ENCODE results near the gene HSPB6.
"Not testable (repeated sequence)": the region's sequence is repeated elsewhere in the genome, so short reads cannot be mapped to it uniquely, and the experiment has no call there.

Gene HSPB6

DNA sequence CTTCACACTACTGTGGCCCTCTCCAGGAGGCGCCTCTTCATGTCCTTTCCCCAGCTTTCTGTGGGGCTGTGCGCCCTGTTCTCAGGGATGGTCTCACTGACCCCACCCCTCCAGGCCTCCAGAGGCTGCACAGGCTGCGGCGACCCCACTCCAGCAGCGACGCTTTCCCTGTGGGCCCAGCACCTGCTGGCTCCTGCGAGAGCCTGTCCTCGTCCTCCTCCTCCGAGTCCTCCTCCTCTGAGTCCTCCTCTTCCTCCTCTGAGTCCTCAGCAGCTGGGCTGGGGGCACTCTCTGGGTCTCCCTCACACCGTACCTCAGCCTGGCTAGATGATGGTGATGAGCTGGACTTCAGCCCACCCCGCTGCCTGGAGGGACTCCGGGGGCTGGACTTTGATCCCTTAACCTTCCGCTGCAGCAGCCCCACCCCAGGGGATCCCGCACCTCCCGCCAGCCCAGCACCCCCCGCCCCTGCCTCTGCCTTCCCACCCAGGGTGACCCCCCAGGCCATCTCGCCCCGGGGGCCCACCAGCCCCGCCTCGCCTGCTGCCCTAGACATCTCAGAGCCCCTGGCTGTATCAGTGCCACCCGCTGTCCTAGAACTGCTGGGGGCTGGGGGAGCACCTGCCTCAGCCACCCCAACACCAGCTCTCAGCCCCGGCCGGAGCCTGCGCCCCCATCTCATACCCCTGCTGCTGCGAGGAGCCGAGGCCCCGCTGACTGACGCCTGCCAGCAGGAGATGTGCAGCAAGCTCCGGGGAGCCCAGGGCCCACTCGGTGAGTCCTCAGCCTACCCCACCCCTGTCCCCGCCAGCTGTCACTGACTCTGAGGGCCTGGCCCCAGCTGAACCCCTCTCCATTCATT, 29.7 kb upstream of the HSPB6 start:
- DNase-seq: no peak

DNA sequence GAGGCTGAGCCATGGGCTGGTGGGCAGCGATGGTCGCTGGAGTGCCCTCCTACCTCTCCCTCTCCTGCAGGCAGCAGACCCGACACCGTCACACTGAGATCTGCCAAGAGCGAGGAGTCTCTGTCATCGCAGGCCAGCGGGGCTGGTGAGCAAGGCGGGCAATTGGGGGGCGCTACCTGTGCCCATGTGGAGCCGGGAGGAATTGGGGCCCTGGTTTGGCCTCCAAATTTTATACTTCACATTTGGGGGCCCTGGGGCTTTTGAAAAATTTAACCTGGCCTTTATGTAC, 28.5 kb upstream of the HSPB6 start:
- no peak for DNase-seq

DNA sequence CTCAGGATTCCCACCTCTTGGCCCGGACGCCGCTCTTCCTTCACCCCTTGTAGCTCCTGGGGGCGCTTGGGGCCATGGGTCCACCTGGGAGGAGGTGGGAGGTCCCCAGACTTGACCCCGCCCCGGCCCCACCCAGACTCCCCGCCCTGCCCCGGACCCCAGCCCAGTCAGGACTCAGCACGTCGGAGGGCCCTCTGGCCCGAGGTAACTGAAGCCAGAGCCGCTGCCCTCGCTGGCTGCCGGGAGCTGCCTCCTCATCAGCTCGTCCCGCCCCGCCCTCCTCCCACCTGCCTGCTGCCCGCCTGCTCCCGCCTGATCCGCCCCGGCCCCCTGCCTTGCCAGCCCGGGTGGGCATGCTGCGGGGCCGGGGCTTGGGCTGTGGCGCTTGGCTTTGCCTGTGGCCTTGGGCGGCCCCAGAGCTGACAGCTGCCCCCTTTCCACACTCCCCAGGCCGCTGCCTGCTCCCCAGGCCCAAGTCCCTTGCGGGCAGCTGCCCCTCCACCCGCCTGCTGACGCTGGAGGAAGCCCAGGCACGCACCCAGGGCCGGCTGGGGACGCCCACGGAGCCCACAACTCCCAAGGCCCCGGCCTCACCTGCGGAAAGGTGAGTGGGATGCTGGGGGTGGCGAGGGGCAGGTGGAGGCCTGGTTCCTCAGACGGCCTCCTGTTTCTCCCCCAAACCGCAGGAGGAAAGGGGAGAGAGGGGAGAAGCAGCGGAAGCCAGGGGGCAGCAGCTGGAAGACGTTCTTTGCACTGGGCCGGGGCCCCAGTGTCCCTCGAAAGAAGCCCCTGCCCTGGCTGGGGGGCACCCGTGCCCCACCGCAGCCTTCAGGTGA, 27.9 kb upstream of the HSPB6 start:
- DNase-seq: no peak

- no peak for DNase-seq
These were observed 26.9 kb upstream of the HSPB6 start for GRCh38 chr19:35783469-35784434.

DNA sequence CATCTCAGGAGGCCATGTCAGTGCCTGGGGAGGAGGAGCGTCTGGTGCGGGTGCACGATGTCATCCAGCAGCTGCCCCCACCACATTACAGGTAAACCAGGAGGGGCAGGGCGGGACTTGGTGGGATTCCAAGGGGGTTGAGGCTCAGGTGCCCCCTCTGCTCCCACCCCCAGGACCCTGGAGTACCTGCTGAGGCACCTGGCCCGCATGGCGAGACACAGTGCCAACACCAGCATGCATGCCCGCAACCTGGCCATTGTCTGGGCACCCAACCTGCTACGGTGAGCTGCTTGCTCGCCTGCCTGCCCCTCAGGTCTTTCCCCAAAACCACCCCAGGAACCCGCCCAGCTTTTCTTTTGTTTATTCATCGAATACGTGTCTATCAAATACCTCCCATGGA, 25.8 kb upstream of the HSPB6 start:
- DNase-seq: no peak

GRCh38 chr19:35781650-35782049, 24.8 kb upstream of the HSPB6 start:
- DNase-seq: no peak

DNA sequence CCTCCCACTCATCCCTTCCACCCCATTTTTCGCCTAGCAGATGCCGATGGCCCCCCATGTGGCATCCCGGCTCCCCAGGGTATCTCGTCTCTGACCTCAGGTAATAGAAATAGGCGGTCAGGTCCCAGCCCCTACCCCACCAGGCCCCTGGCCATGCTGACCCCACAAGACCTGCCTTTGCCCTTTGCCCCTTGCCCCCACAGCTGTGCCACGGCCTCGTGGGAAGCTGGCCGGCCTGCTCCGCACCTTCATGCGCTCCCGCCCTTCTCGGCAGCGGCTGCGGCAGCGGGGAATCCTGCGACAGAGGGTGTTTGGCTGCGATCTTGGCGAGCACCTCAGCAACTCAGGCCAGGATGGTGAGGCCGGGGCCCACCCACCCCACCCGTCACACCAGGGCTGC, 23.9 kb upstream of the HSPB6 start:
- DNase-seq: no peak

DNA sequence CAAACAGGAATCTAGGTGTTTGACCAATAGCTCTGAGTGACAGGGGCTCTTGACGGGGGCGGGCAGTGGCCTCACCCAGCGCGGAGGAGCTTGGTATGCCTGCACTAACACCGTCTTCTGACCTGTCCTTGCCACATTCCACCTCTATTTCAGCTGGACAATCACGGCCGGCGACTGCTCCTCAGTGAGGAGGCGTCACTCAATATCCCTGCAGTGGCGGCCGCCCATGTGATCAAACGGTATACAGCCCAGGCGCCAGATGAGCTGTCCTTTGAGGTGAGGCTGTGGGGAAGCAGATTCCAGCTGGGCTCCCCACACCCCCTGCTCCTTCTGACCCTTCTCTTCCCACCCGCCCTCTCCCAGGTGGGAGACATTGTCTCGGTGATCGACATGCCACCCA, 23.2 kb upstream of the HSPB6 start:
- DNase-seq: no peak

GRCh38 chr19:35779033-35779432, 22.2 kb upstream of the HSPB6 start:
- DNase-seq: no peak

- no peak for DNase-seq
These were observed 21.1 kb upstream of the HSPB6 start for GRCh38 chr19:35777961-35778360.

DNA sequence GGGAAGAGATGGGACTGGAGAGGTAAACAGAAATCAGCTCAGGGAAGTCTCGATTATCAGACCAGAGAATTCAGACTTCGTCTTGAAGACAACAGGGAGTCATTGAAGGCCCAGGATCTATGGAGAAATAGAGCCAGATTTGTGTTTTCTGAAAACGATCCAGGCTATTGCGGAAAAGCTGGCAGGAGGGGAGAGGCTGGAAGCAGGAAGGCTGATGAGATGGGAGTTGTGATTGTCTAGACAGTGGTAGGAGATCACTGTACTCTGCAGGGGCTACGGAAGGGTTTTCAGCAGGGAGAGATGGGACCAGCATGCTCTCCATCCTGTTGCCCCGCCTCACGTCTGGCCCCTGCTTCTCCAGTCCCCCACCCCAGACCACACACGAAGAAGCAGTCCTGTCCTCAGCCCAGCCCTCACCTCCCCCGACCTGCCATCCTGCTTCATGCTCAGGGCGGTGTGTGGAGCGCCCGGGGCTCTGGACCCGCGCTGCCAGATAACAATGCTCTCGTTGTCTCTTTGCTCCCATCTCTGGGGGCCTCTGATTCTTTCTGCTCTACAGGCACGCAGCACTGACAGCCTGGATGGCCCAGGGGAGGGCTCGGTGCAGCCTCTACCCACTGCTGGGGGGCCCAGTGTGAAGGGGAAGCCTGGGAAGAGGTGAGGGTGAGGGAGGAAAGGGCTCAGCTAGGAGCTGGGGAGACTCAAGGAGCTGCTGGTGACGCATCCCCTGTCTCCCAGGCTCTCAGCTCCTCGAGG, 20.4 kb upstream of the HSPB6 start:
- no peak for DNase-seq

DNA sequence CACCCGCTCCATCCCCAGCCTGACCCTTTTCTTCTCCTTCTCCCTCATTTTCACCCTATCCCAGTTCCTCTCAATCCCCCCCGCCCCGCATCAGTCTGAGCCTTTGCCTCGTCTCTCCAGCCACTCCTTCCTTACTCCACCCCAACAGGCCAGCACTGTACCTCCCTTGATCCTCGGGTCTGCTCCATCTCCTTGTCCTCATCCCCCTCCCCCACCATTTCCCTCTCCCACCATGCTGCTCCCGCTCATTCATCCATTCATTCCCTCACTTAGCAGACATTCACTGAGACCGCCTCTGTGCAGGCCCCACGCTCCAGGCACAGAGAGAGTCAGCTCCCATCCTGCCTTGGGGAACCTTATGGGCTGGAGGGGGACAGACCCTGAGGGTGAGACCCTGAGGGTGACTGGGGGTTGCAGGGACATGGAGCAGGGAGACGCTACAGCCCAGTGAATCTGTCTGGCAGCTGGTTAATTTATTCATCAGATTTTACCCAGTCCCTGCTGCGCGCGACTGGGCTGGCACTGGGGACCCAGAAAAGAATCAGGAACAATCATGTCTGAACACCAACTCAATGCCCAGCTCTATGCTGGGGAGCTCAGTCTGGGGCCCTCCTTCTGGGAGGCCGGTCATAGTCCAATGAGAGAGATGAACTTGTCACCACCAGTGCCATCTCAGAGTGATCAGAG, 19.4 kb upstream of the HSPB6 start:
- no peak for DNase-seq

DNA sequence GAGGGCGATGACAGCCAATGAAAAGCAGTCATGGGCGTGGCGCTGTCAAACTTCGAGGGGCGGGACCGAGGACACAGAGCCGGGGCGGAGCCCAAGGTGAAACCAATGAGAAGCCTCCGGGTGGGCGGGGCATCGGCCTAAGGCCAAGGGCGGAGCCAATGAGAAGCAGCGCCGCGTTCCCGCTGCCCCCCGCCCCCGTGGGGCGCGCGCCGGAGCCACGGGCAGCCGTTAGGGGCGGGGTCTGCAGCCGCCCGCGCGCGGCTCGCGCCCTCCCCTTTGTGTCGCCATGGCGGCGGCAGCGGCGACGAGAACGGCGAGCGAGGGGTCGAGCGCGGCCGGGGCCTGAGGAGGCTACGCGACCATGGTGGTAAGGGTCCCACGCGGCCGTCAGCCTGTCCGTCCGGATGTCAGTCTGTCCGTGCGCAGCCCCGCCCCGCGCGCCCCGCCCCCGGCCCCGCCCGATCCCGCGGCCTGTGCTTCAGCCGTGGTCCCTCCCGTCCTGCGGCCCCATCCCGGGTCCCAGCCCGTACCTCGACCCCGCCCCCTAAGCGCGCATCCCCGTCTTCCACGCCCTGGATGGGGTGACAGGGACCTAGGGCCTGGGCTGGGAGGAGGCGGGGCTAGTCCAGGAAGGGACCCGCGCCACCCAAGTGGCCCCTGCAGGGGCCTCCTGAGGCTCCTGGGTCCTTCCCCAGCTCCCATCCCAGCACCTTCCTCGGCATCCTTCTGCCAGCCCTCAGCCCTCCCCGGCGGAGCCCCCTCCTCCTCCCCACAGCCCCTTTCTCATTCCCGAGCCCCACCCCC, 18.7 kb upstream of the HSPB6 start, which contains the start of gene ARHGAP33:
Gene ARHGAP33 (plus strand): TSS at position 267 of the 804 bp plus-strand sequence. CDS start 95 bp downstream, at position 362.
- DNase-seq: peak; percentile 97

DNA sequence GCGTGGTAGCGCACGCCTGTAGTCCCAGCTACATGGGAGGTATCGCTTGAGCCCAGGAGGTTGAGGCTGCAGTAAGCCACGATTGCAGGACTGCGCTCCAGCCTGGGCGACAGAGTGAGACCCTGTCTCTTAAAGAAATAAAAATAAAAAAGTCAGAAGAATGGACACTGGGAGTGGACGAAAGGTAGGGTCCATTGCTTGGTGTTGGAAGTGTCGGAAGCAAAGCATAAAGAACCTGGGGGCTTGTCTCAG, 18.1 kb upstream of the HSPB6 start:
- no peak for DNase-seq

DNA sequence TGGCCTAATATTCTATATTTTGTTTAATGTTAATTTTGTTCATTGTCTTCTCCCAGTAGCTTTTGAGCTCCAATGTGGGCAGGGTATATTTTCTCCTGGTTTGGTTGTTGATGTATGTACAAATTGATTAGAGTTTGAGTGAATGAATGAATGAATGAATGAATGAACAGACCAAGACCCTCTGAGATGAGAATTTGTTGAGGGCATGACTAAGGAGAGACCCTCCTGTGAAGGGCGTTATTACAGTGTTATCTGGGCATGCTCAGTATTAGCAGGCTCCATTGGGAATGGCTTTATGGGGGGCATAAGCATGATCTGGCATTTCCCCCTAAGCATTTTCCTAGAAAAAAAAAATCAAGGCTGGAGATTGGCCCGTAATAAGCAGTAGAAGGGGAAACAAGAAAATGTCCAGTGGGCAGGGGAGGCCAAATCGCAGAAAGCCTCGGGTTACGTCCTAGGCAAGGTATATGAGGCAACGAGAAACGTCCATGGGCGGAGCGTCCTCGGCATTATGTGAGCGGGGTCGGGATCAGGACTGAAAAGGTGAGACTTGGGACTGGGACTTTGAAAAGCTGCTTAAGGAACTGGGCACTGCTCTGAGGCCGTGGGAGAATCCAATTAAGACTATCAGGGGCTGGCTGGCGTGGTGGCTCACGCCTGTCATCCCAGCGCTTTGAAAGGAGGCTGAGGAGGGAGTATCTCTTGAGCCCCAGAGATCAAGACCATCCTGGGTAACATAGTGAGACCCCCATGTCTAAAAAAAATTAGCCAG, 17.6 kb upstream of the HSPB6 start:
- DNase-seq: no peak

- no peak for DNase-seq
These were observed 16.4 kb upstream of the HSPB6 start for GRCh38 chr19:35773020-35773806.

- DNase-seq: not testable (repeated sequence)
These were observed 15.5 kb upstream of the HSPB6 start for GRCh38 chr19:35772362-35772761.

DNA sequence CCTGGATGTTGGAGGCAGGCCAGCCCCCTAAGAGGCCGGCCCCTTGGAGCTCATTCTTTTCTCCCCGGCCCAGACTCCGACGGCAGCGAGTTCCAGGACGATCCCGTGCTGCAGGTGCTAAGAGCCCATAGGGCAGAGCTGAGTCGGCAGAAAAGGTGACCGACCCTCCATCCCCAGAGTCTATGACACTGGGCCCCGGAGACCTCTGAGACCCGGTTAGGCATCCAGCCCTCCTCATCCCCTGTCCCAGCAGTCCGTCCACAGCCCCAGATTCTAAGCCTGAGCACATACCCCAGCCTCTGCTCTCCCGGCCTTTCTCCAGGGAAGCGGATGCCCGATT, 11.2 kb upstream of the HSPB6 start:
- no peak for DNase-seq

Measured in fibroblast of skin of back (primary cell).